K562 (cell line): ENCODE data around the gene MCM5. TPM values are rescaled to one million over a fixed set of nuclear protein-coding genes. Genes with fewer than 3 reads are reported as not detected.

Experiments used
- ATAC-seq: fragments of 200-7000 bp; cut with Tn5 transposase; 3 replicates; pipeline ENCODE4 v1.9.1; 2020; ENCODE audit warnings: moderate library complexity
- BruUV-seq: library from RNA; stranded (reverse); fragments of 400-500 nt; replicated peaks from 2 replicates; lab custom pipeline; 2021; lab: Mats Ljungman, UMichigan
- CTCF ChIA-PET: fragments of 300-600 bp; formaldehyde crosslinking; extraction: SDS; loops from one replicate; lab custom pipeline; 2021; ENCODE audit warnings: low intra/inter-chr PET ratio; lab: Yijun Ruan, JAX
- POLR2A ChIA-PET: fragments of 300-600, 350-650 bp; sonication (Branson Sonifier 250); formaldehyde crosslinking; extraction: SDS; loops from one replicate; lab custom pipeline; 2021; ENCODE audit warnings: antibody characterized with exemption, inconsistent platforms; lab: Yijun Ruan, JAX
- DNase-seq, 4 experiments: peaks; one replicate each; pipeline versions ENCODE4 v3.0.0 to v3.0.0-alpha.2; 2011 to 2018; ENCODE audit warnings: low spot score in 3 of 4, mixed read lengths in 3 of 4; ENCODE audit errors: extremely low read depth in 1 of 4
- FAIRE-seq: peaks from 2 replicates; lab custom pipeline; 2011; peaks lifted over from hg19 to GRCh38; lab: Jason Lieb, UNC
- H2AFZ ChIP-seq: 2 replicates; pipeline ENCODE4 v1.6.0; 2011; ENCODE audit warnings: low read depth, low read length, control low read depth, inconsistent platforms
- H3K27ac ChIP-seq: fragments of 200-600 bp; 3 replicates; pipeline ENCODE4 v1.8.0; 2011; ENCODE audit warnings: low read depth, mild to moderate bottlenecking, control low read depth, inconsistent platforms, low read length, moderate library complexity, mixed read lengths; ENCODE audit errors: extremely low read depth
- H3K27me3 ChIP-seq, 2 experiments: fragments of 300-600 bp in 1 of 2; 2 replicates in 1 of 2; 3 replicates in 1 of 2; pipeline versions ENCODE4 v1.6.0 to v1.8.0; 2011; ENCODE audit warnings: inconsistent platforms in 2 of 2, low read length in 2 of 2, mild to moderate bottlenecking in 1 of 2, mixed read lengths in 1 of 2, moderate library complexity in 1 of 2; ENCODE audit not compliant: control insufficient read depth in 2 of 2, insufficient read depth in 2 of 2
- H3K36me3 ChIP-seq: fragments of 300-600 bp; 3 replicates; pipeline ENCODE4 v1.8.0; 2011; ENCODE audit warnings: mild to moderate bottlenecking, low read length, inconsistent platforms; ENCODE audit not compliant: control insufficient read depth, insufficient read depth
- H3K4me1 ChIP-seq, 2 experiments: fragments of 200-600 bp in 1 of 2; replicated peaks in 1 of 2; 2 replicates in 1 of 2; 3 replicates in 1 of 2; pipeline versions ENCODE4 v1.5.1 to v1.8.0; 2011; ENCODE audit warnings: inconsistent platforms in 2 of 2, low read length in 2 of 2, mild to moderate bottlenecking in 1 of 2, mixed read lengths in 1 of 2, moderate library complexity in 1 of 2; ENCODE audit not compliant: control insufficient read depth in 2 of 2, insufficient read depth in 2 of 2
- H3K4me2 ChIP-seq: 2 replicates; pipeline ENCODE4 v1.6.1; 2011; ENCODE audit warnings: low read length, control low read depth, inconsistent platforms, mixed read lengths; ENCODE audit not compliant: insufficient read depth
- H3K4me3 ChIP-seq: fragments of 200-600 bp; sonication (generic), shearing (Covaris generic); 2 replicates; pipeline ENCODE4 v1.5.1; 2016; ENCODE audit warnings: control low read depth, inconsistent platforms
- H3K79me2 ChIP-seq: fragments of 200-600 bp; 3 replicates; pipeline ENCODE4 v1.8.0; 2011; ENCODE audit warnings: low read length, inconsistent platforms; ENCODE audit not compliant: control insufficient read depth, insufficient read depth
- H3K9ac ChIP-seq, 2 experiments: 2 replicates each; pipeline versions ENCODE4 v1.6.0 to v1.6.1; 2011; ENCODE audit warnings: low read depth in 2 of 2, low read length in 2 of 2, control low read depth in 1 of 2, inconsistent platforms in 1 of 2, mild to moderate bottlenecking in 1 of 2, mixed read lengths in 1 of 2; ENCODE audit not compliant: insufficient read depth in 1 of 2
- H3K9me1 ChIP-seq: one replicate; pipeline ENCODE4 v1.6.0; 2011; ENCODE audit warnings: inconsistent platforms, mild to moderate bottlenecking, low read length, moderate library complexity; ENCODE audit not compliant: control insufficient read depth, insufficient read depth
- H3K9me3 ChIP-seq: replicated peaks from 2 replicates; pipeline ENCODE4 v1.5.1; 2011; ENCODE audit warnings: low read depth, low read length, inconsistent platforms; ENCODE audit not compliant: control insufficient read depth, insufficient read depth
- H4K20me1 ChIP-seq: replicated peaks from 2 replicates; pipeline ENCODE4 v1.6.1; 2011; ENCODE audit warnings: low read length, inconsistent platforms, mixed read lengths; ENCODE audit not compliant: control insufficient read depth, insufficient read depth
- ELF1 ChIP-seq: fragments of 200-800 bp; sonication (Bioruptor generic); IDR thresholded peaks from 2 replicates; pipeline ENCODE4 v1.6.1; 2016; ENCODE audit warnings: missing genetic modification characterization, missing compliant biosample characterization
- HNRNPLL ChIP-seq: fragments of 200-400 bp; formaldehyde crosslinking; IDR thresholded peaks from 2 replicates; pipeline ENCODE4 v1.6.1; 2017; ENCODE audit warnings: low read length, low read depth, mild to moderate bottlenecking; ENCODE audit not compliant: poor library complexity, severe bottlenecking
- MAZ ChIP-seq, 2 experiments: fragments of 450-650 bp in 1 of 2; sonication (generic) in 1 of 2; formaldehyde crosslinking; IDR thresholded peaks in 1 of 2; conservative IDR thresholded peaks in 1 of 2; 2 replicates each; pipeline versions ENCODE4 v1.4.0 to v1.5.0; 2020; ENCODE audit warnings: mild to moderate bottlenecking in 1 of 2, missing genetic modification reagents in 1 of 2
- NCOR1 ChIP-seq: fragments of 450-650 bp; IDR thresholded peaks from 2 replicates; pipeline ENCODE4 v1.6.1; 2016; ENCODE audit warnings: mild to moderate bottlenecking, moderate library complexity
- PHF8 ChIP-seq: fragments of 200-600 bp; sonication (generic); IDR thresholded peaks from 2 replicates; pipeline ENCODE4 v1.6.1; 2012; ENCODE audit warnings: mixed run types, mild to moderate bottlenecking, inconsistent platforms, low read length, moderate library complexity, borderline replicate concordance
- POLR3G ChIP-seq: IDR thresholded peaks from 2 replicates; pipeline ENCODE4 v1.6.1; 2011; ENCODE audit not compliant: insufficient read length, insufficient replicate concordance; ENCODE audit errors: extremely low read depth
- STAT5B ChIP-seq: fragments of 250-450 bp; sonication (Bioruptor Pico); IDR thresholded peaks from 2 replicates; pipeline ENCODE4 v1.8.0; 2021; ENCODE audit warnings: mild to moderate bottlenecking, inconsistent platforms
- TARDBP ChIP-seq: fragments of 450-650 bp; IDR thresholded peaks from 2 replicates; pipeline ENCODE4 v1.6.1; 2016
- ZNF511 ChIP-seq: sonication (generic); formaldehyde crosslinking; IDR thresholded peaks from 2 replicates; pipeline ENCODE4 v1.8.0; 2022; ENCODE audit warnings: mild to moderate bottlenecking, missing genetic modification reagents
- WGBS: fragments of 100-300 bp; shearing (Covaris generic); methylation state at CpG from one replicate; pipeline ENCODE4 v1.1.6; 2016; ENCODE audit warnings: low coverage, mixed read lengths; ENCODE audit not compliant: insufficient coverage; ENCODE audit errors: missing lambda C conversion rate; 5-methylcytosine and 5-hydroxymethylcytosine counted together
- in situ Hi-C: fragments of 300-500 bp; cut with MboI; formaldehyde crosslinking; loops from 4 replicates; pipeline ENCODE4 v1.15.0; 2018; ENCODE audit warnings: inconsistent platforms, mixed read lengths
- intact Hi-C: fragments of 100-400 bp; cut with micrococcal nuclease; formaldehyde crosslinking; loops from 2 replicates; pipeline ENCODE4 v1.14.2; 2022
- polyA plus RNA-seq, 8 experiments: library from polyadenylated mRNA; depleted of rRNA in 4 of 8; stranded (reverse) in 5 of 8; unstranded in 3 of 8; fragments of >200 nt; fragmentation: Nextera tagmentation in 2 of 8; fragmentation: Illumina TruSeq in 1 of 8; extraction: Ambion mirVana in 2 of 8; extraction: Trizol in 1 of 8; gene quantifications; 2 replicates each; pipeline versions ENCODE4 v1.2.1 to v1.2.3, GENCODE V29; 2011 to 2014; ENCODE audit warnings: inconsistent platforms in 1 of 8, missing spikeins in 1 of 8
- total RNA-seq, 7 experiments: library from RNA; depleted of rRNA in 6 of 7; stranded (reverse); fragments of >200 nt in 6 of 7; fragmentation: Illumina TruSeq in 2 of 7; extraction: Trizol in 2 of 7; gene quantifications; 2 replicates each; pipeline versions ENCODE4 v1.2.1 to v1.2.3, GENCODE V29; 2011 to 2021; ENCODE audit warnings: low replicate concordance in 1 of 7
- TF ChIP-seq, protein P1 (sequence below): sonication (generic); formaldehyde crosslinking; IDR thresholded peaks from 2 replicates; pipeline ENCODE4 v1.8.1; 2023; ENCODE audit warnings: mild to moderate bottlenecking, missing genetic modification reagents
- TF ChIP-seq, protein P2 (sequence below): sonication (generic); formaldehyde crosslinking; IDR thresholded peaks from 2 replicates; pipeline ENCODE4 v1.8.0; 2023; ENCODE audit warnings: mild to moderate bottlenecking, missing genetic modification reagents

The MCM5 gene
- total and polyA plus RNA-seq, 9 of the 15 experiments (the other 6 are each of a cell fraction or from before 2014, with no cell fraction given), result 5.6 to 180 (median 66.1) TPM

DNA sequence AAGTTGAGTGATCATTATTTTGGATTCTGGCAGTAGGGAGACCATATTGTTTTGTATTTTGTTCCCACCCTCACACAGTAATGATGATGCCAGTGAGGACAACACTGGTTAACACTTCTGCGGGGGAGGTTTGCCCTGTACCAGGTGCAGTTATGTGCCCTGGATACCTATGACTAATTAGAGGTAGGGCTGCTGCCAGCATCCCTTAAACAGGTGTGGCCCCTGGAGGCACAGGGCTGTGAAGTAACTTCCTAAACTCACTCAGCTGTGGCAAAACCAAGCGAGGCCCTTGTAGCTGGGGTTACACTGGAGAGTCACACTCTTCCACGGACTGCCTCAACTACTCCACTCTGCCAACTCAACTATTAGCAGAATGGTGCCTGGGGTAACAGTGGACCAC lies 64.5 kb downstream of the MCM5 start:
- H3K9me1 ChIP-seq, result no peaks in the 10 kb centered on the region
- no TSS peak for BruUV-seq
- H3K9me3 ChIP-seq, result no peaks in the 10 kb centered on the region
- ATAC-seq (no peak), DNase-seq (no peak), FAIRE-seq (no peak)
- no peaks in the 10 kb centered on the region for H3K36me3 ChIP-seq
- H4K20me1 ChIP-seq, result no peaks in the 10 kb centered on the region
- TF ChIP-seq ZNF511 (CRISPR knock-in tag) (no peak), POLR3G (no peak), TARDBP (no peak)
- in situ Hi-C loops (no loop called here), intact Hi-C loops (loop anchor here (10.0 kb wide), 1 partner anchor 110 kb away; no protein-coding TSS in a partner anchor)
- H3K4me3 ChIP-seq, result no peak overlapping the region
- H3K27ac ChIP-seq, result no peak overlapping the region
- H3K79me2 ChIP-seq, result no peaks in the 10 kb centered on the region
- H3K27me3 ChIP-seq, result peaks cover 0 to under 1% of the 10 kb centered on the region in 2 experiments; a peak in 1 of 5 replicates
- ChIA-PET POLR2A (interaction anchor here (0.7 kb wide), 1 partner anchor 63 kb away, joined by 4 read pairs; no protein-coding TSS in a partner anchor), CTCF (no interaction called here)
- peaks cover 0 to 3% of the 10 kb centered on the region in 2 experiments; a peak in 2 of 5 replicates for H3K4me1 ChIP-seq
- 8% methylated on average over 3 of the region's 3 CpGs for WGBS
- H3K4me2 ChIP-seq, result no peak overlapping the region
- no peak overlapping the region for H3K9ac ChIP-seq
- no peak overlapping the region for H2AFZ ChIP-seq

DNA sequence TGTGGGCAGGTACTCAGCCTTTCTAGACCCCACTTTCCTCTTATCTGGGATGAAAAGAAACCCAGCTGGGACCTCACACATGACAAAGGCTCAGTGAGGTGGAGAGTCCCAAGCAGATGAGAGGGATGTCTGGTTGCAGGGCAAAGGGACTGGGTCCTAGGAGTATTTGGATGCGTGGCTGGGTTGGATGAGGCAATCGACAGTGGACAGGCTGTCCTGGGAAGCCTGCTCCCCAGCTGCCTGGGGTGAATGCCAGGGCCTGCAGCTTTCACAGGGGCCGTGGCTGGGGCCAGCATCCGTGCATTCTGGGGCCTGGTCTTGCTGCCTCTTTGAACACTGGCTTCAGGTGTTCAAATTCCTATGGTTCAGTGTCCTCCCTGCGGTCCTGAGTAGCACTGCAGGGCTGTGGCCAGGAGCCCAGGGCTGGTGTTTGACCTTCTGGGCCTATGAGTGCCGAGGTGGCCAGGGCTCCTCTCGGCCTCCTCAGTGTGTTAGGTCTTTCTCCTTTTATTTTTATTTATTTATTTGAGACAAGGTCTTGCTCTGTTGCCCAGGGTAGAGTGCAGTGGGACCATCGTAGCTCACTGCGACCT lies 65.3 kb downstream of the MCM5 start:
- POLR2A ChIA-PET, result interaction anchor here (0.7 kb wide), 1 partner anchor 64 kb away, joined by 4 read pairs; no protein-coding TSS in a partner anchor
- Histone ChIP-seq H3K9me3 (no peaks in the 10 kb centered on the region), H3K4me3 (no peak overlapping the region), H3K4me1 (peaks cover 0 to 3% of the 10 kb centered on the region in 2 experiments; a peak in 2 of 5 replicates), H3K27me3 (no peaks in the 10 kb centered on the region), H3K36me3 (no peaks in the 10 kb centered on the region), H3K4me2 (no peak overlapping the region), H3K27ac (no peak overlapping the region), H3K79me2 (no peaks in the 10 kb centered on the region), H3K9me1 (no peaks in the 10 kb centered on the region), H4K20me1 (no peaks in the 10 kb centered on the region), H2AFZ (no peak overlapping the region), H3K9ac (peak overlapping the region in 1 of 2 experiments; percentile 17; a peak in 1 of 4 replicates)
- CTCF ChIA-PET, result no interaction called here
- 6% methylated on average over 2 of the region's 9 CpGs for WGBS
- in situ Hi-C loops (no loop called here), intact Hi-C loops (loop anchor here (10.0 kb wide), 1 partner anchor 110 kb away; no protein-coding TSS in a partner anchor)
- DNase-seq, result no peak
- no peak for FAIRE-seq
- peak; percentile 73 for ATAC-seq
- no TSS peak for BruUV-seq
- TF ChIP-seq HNRNPLL (no peak), NCOR1 (no peak), ELF1 (no peak), STAT5B (CRISPR knock-in tag) (no peak), MAZ (CRISPR knock-in tag; conservative IDR thresholded peaks at IDR 0.05 in 1 of 2, IDR thresholded peaks at IDR 0.05 in 1 of 2) (no peak), PHF8 (no peak)
- TF ChIP-seq, protein P1, sequence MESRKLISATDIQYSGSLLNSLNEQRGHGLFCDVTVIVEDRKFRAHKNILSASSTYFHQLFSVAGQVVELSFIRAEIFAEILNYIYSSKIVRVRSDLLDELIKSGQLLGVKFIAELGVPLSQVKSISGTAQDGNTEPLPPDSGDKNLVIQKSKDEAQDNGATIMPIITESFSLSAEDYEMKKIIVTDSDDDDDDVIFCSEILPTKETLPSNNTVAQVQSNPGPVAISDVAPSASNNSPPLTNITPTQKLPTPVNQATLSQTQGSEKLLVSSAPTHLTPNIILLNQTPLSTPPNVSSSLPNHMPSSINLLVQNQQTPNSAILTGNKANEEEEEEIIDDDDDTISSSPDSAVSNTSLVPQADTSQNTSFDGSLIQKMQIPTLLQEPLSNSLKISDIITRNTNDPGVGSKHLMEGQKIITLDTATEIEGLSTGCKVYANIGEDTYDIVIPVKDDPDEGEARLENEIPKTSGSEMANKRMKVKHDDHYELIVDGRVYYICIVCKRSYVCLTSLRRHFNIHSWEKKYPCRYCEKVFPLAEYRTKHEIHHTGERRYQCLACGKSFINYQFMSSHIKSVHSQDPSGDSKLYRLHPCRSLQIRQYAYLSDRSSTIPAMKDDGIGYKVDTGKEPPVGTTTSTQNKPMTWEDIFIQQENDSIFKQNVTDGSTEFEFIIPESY, result no peak
- TF ChIP-seq, protein P2, sequence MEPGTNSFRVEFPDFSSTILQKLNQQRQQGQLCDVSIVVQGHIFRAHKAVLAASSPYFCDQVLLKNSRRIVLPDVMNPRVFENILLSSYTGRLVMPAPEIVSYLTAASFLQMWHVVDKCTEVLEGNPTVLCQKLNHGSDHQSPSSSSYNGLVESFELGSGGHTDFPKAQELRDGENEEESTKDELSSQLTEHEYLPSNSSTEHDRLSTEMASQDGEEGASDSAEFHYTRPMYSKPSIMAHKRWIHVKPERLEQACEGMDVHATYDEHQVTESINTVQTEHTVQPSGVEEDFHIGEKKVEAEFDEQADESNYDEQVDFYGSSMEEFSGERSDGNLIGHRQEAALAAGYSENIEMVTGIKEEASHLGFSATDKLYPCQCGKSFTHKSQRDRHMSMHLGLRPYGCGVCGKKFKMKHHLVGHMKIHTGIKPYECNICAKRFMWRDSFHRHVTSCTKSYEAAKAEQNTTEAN (CRISPR knock-in tag), result no peak
